H1 (cell line): ENCODE data around the gene UBE2F. TPM values are rescaled to one million over a fixed set of nuclear protein-coding genes. Genes with fewer than 3 reads are reported as not detected.

ENCODE experiments used
- CTCF ChIA-PET: fragments of 300-600 bp; sonication (Branson Sonifier 250); formaldehyde crosslinking; loops from one replicate; lab custom pipeline; 2021; ENCODE audit not compliant: partially characterized antibody; lab: Charles Lee
- POLR2A ChIA-PET: fragments of 300-600 bp; sonication (Branson Sonifier 250); formaldehyde crosslinking; loops from one replicate; lab custom pipeline; 2021; ENCODE audit warnings: inconsistent platforms; ENCODE audit not compliant: partially characterized antibody; lab: Charles Lee
- DNase-seq, 2 experiments: peaks; one replicate each; pipeline versions ENCODE4 v3.0.0 to v3.0.0-alpha.2; 2010 to 2022; ENCODE audit warnings: low spot score in 2 of 2, low read depth in 1 of 2, mixed read lengths in 1 of 2
- FAIRE-seq: peaks from 2 replicates; lab custom pipeline; 2011; peaks lifted over from hg19 to GRCh38; lab: Jason Lieb, UNC
- H2AFZ ChIP-seq: 2 replicates; pipeline ENCODE4 v1.8.1; 2012; ENCODE audit warnings: low read length, inconsistent platforms
- H2AK5ac ChIP-seq: 2 replicates; pipeline ENCODE4 v1.6.1; 2013; ENCODE audit warnings: low read depth, low read length
- H2BK120ac ChIP-seq: replicated peaks from 2 replicates; pipeline ENCODE3; 2013; ENCODE audit warnings: low read depth, low read length, inconsistent platforms
- H2BK12ac ChIP-seq: 2 replicates; pipeline ENCODE4 v1.6.1; 2013; ENCODE audit warnings: low read depth, low read length
- H2BK15ac ChIP-seq: 2 replicates; pipeline ENCODE4 v1.6.1; 2013; ENCODE audit warnings: low read length
- H2BK20ac ChIP-seq: 2 replicates; pipeline ENCODE4 v1.6.1; 2013; ENCODE audit warnings: low read length
- H2BK5ac ChIP-seq: 2 replicates; pipeline ENCODE4 v1.6.1; 2013; ENCODE audit warnings: low read depth, low read length
- H3K14ac ChIP-seq: 2 replicates; pipeline ENCODE4 v1.6.1; 2013; ENCODE audit warnings: inconsistent platforms; ENCODE audit not compliant: insufficient read length
- H3K18ac ChIP-seq: 2 replicates; pipeline ENCODE4 v1.6.1; 2013; ENCODE audit warnings: low read length; ENCODE audit errors: extremely low read depth
- H3K23ac ChIP-seq: 2 replicates; pipeline ENCODE4 v1.6.1; 2013; ENCODE audit warnings: inconsistent platforms; ENCODE audit not compliant: insufficient read length
- H3K23me2 ChIP-seq: 2 replicates; pipeline ENCODE4 v1.6.1; 2013; ENCODE audit warnings: low read depth, low read length
- H3K27ac ChIP-seq: 2 replicates; pipeline ENCODE4 v1.6.1; 2011; ENCODE audit warnings: low read depth, low read length, inconsistent platforms
- H3K27me3 ChIP-seq, 4 experiments: replicated peaks in 1 of 4; 1 replicate in 1 of 4; 2 replicates in 3 of 4; pipeline versions ENCODE4 v1.6.1 to v1.8.1; 2011 to 2013; ENCODE audit warnings: low read length in 3 of 4, mild to moderate bottlenecking in 3 of 4, inconsistent platforms in 2 of 4, mixed read lengths in 2 of 4, moderate library complexity in 1 of 4; ENCODE audit not compliant: control insufficient read depth in 3 of 4, insufficient read depth in 3 of 4; ENCODE audit errors: extremely low read depth in 1 of 4
- H3K36me3 ChIP-seq, 4 experiments: 2 replicates each; pipeline versions ENCODE4 v1.6.1 to v1.8.1; 2011 to 2013; ENCODE audit warnings: mild to moderate bottlenecking in 4 of 4, low read length in 3 of 4, moderate library complexity in 2 of 4, control low read depth in 1 of 4, inconsistent platforms in 1 of 4; ENCODE audit not compliant: insufficient read depth in 4 of 4, control insufficient read depth in 2 of 4
- H3K4ac ChIP-seq: replicated peaks from 2 replicates; pipeline ENCODE3; 2013; ENCODE audit warnings: low read length, low read depth, mixed read lengths, inconsistent platforms; ENCODE audit not compliant: insufficient read length
- H3K4me1 ChIP-seq, 4 experiments: replicated peaks in 1 of 4; 1 replicate in 1 of 4; 2 replicates in 3 of 4; pipeline versions ENCODE4 v1.6.1 to v1.8.1; 2011 to 2013; ENCODE audit warnings: low read length in 3 of 4, inconsistent platforms in 2 of 4, mixed read lengths in 1 of 4; ENCODE audit not compliant: insufficient read depth in 4 of 4, control insufficient read depth in 3 of 4
- H3K4me2 ChIP-seq, 2 experiments: 2 replicates each; pipeline versions ENCODE4 v1.6.1 to v1.8.1; 2011 to 2013; ENCODE audit warnings: low read depth in 2 of 2, low read length in 2 of 2, control low read depth in 1 of 2, inconsistent platforms in 1 of 2, mild to moderate bottlenecking in 1 of 2; ENCODE audit not compliant: insufficient read depth in 1 of 2
- H3K4me3 ChIP-seq, 4 experiments: fragments of 200-600, 300-600 bp in 1 of 4; sonication (generic), shearing (Covaris generic), sonication (Bioruptor Twin) in 1 of 4; 2 replicates each; pipeline versions ENCODE4 v1.5.1 to v1.8.1; 2011 to 2016; ENCODE audit warnings: low read length in 4 of 4, low read depth in 3 of 4, control low read depth in 2 of 4, inconsistent platforms in 2 of 4, mild to moderate bottlenecking in 2 of 4, mixed read lengths in 1 of 4, moderate library complexity in 1 of 4; ENCODE audit not compliant: insufficient read depth in 2 of 4; ENCODE audit errors: extremely low read depth in 1 of 4
- H3K56ac ChIP-seq: replicated peaks from 2 replicates; pipeline ENCODE3; 2013; ENCODE audit warnings: low read depth, mild to moderate bottlenecking, mixed read lengths, low read length, inconsistent platforms; ENCODE audit not compliant: insufficient read length
- H3K79me1 ChIP-seq: 2 replicates; pipeline ENCODE4 v1.6.1; 2013; ENCODE audit warnings: low read depth, low read length, control low read depth
- H3K79me2 ChIP-seq, 2 experiments: 2 replicates each; pipeline versions ENCODE4 v1.6.1 to v1.8.1; 2012 to 2013; ENCODE audit warnings: low read length in 2 of 2, mild to moderate bottlenecking in 2 of 2, inconsistent platforms in 1 of 2; ENCODE audit not compliant: insufficient read depth in 2 of 2, control insufficient read depth in 1 of 2
- H3K9ac ChIP-seq, 4 experiments: replicated peaks in 1 of 4; 1 replicate in 1 of 4; 2 replicates in 3 of 4; pipeline versions ENCODE4 v1.6.1 to v1.8.1; 2011 to 2013; ENCODE audit warnings: low read depth in 3 of 4, low read length in 3 of 4, control low read depth in 2 of 4, mild to moderate bottlenecking in 2 of 4, moderate library complexity in 2 of 4, inconsistent platforms in 1 of 4; ENCODE audit errors: extremely low read depth in 1 of 4
- H3K9me3 ChIP-seq, 2 experiments: 2 replicates each; pipeline versions ENCODE4 v1.6.1 to v1.8.1; 2012 to 2013; ENCODE audit warnings: mild to moderate bottlenecking in 2 of 2, moderate library complexity in 2 of 2, control low read depth in 1 of 2, inconsistent platforms in 1 of 2, low read depth in 1 of 2, low read length in 1 of 2, mixed read lengths in 1 of 2; ENCODE audit not compliant: insufficient read depth in 2 of 2
- H4K20me1 ChIP-seq, 2 experiments: replicated peaks in 1 of 2; 2 replicates each; pipeline versions ENCODE3 to v1.8.1; 2011 to 2013; ENCODE audit warnings: inconsistent platforms in 2 of 2, low read length in 2 of 2, mild to moderate bottlenecking in 1 of 2; ENCODE audit not compliant: insufficient read depth in 2 of 2, control insufficient read depth in 1 of 2
- H4K5ac ChIP-seq: 2 replicates; pipeline ENCODE4 v1.6.1; 2013; ENCODE audit warnings: low read length, low read depth, mixed read lengths, inconsistent platforms; ENCODE audit not compliant: insufficient read length
- H4K8ac ChIP-seq: 2 replicates; pipeline ENCODE4 v1.8.0; 2013; ENCODE audit warnings: mild to moderate bottlenecking, moderate library complexity, low read length, inconsistent platforms; ENCODE audit not compliant: insufficient read depth; ENCODE audit errors: extremely low read depth
- H4K91ac ChIP-seq: replicated peaks from 2 replicates; pipeline ENCODE3; 2013; ENCODE audit warnings: low read length, mixed read lengths, inconsistent platforms; ENCODE audit not compliant: insufficient read length
- CBX5 ChIP-seq: fragments of 300-800, 300-1000 bp; sonication (generic); IDR thresholded peaks from 2 replicates; pipeline ENCODE4 v1.7.1; 2016; ENCODE audit warnings: antibody characterized with exemption, low read length, low read depth
- GTF2F1 ChIP-seq: IDR thresholded peaks from 2 replicates; pipeline ENCODE4 v1.6.1; 2012; ENCODE audit warnings: low read depth, low read length, improper control_type of control experiment, borderline replicate concordance
- SIN3A ChIP-seq, 2 experiments: IDR thresholded peaks in 1 of 2; conservative IDR thresholded peaks in 1 of 2; 2 replicates each; pipeline ENCODE4 v1.6.1; 2011 to 2012; ENCODE audit warnings: low read length in 2 of 2, improper control_type of control experiment in 1 of 2, low read depth in 1 of 2, mild to moderate bottlenecking in 1 of 2
- WGBS, 2 experiments: shearing (Covaris generic) in 1 of 2; methylation state at CpG; one replicate each; pipeline versions ENCODE4 v1.1.6 to v1.1.7; 2013 to 2015; ENCODE audit warnings: low lambda C conversion rate in 2 of 2, mixed read lengths in 2 of 2, inconsistent platforms in 1 of 2, low coverage in 1 of 2, missing lambda C conversion rate in 1 of 2; ENCODE audit not compliant: insufficient replicate concordance in 2 of 2, insufficient coverage in 1 of 2, insufficient read length in 1 of 2; ENCODE audit errors: extremely low coverage in 1 of 2, missing lambda C conversion rate in 1 of 2; 5-methylcytosine and 5-hydroxymethylcytosine counted together
- polyA plus RNA-seq, 7 experiments: library from polyadenylated mRNA; depleted of rRNA in 3 of 7; stranded (reverse) in 5 of 7; unstranded in 2 of 7; fragments of >200 nt in 5 of 7; fragments of 200-250 nt in 2 of 7; gene quantifications; 1 replicate in 5 of 7; 2 replicates in 1 of 7; 4 replicates in 1 of 7; pipeline versions ENCODE4 v1.2.1 to v1.2.3, GENCODE V29; 2011 to 2013; ENCODE audit warnings: missing spikeins in 2 of 7, mixed read lengths in 2 of 7
- total RNA-seq: library from RNA; stranded (reverse); fragmentation: NEBNext Ultra II Directional; extraction: Animal tissue kit (Norgen Biotek cat#: 25700); gene quantifications from 2 replicates; pipeline ENCODE4 v1.2.1, GENCODE V29; 2021

UBE2F gene
- total and polyA plus RNA-seq, 2 of the 8 experiments (the other 6 are each of a cell fraction or from before 2014, with no cell fraction given) = 43.3 to 59.8 TPM

- H3K79me2 ChIP-seq = no peaks in the 10 kb centered on the region
- H3K9ac ChIP-seq = no peak overlapping the region
- H3K4me2 ChIP-seq = no peak overlapping the region
- CTCF ChIA-PET = no interaction called here
- no peak overlapping the region for H2BK120ac ChIP-seq
- DNase-seq = no peak
- no peaks in the 10 kb centered on the region; a peak in 1 of 4 replicates for H3K9me3 ChIP-seq
- no peak overlapping the region for H4K91ac ChIP-seq
- no peak overlapping the region for H3K23ac ChIP-seq
- WGBS, 2 experiments = 83% methylated on average over 9 of the region's 9 CpGs; no CpG with 5 or more reads in 1 of the 2 experiments
- H3K79me1 ChIP-seq = no peaks in the 10 kb centered on the region
- no peak overlapping the region for H2AFZ ChIP-seq
- peaks cover 1 to 2% of the 10 kb centered on the region in 2 experiments for H4K20me1 ChIP-seq
- FAIRE-seq = no peak
- peaks cover 0 to 9% (median 7%) of the 10 kb centered on the region in 4 experiments; a peak in 5 of 8 replicates for H3K36me3 ChIP-seq
- H3K4me3 ChIP-seq = no peak overlapping the region
- TF ChIP-seq CBX5 = no peak
- TF ChIP-seq SIN3A (conservative IDR thresholded peaks at IDR 0.05 in 1 of 2, IDR thresholded peaks at IDR 0.05 in 1 of 2; ENCODE audit: low read depth in 1 of 2, low read length in 2 of 2) = no peak
- TF ChIP-seq GTF2F1 = no peak
- H2AK5ac ChIP-seq = no peak overlapping the region
- H3K56ac ChIP-seq = no peak overlapping the region
- no peak overlapping the region for H3K18ac ChIP-seq
- H3K4me1 ChIP-seq = no peaks in the 10 kb centered on the region
- POLR2A ChIA-PET = interaction anchor here (1.7 kb wide), 1 partner anchor 17 kb away, joined by 3 read pairs; no protein-coding TSS in a partner anchor
- no peak overlapping the region for H2BK15ac ChIP-seq
- no peak overlapping the region for H3K4ac ChIP-seq
- H2BK12ac ChIP-seq = no peak overlapping the region
- H4K5ac ChIP-seq = no peak overlapping the region
- no peak overlapping the region for H4K8ac ChIP-seq
- no peak overlapping the region for H2BK20ac ChIP-seq
- H3K23me2 ChIP-seq = no peaks in the 10 kb centered on the region
- no peak overlapping the region for H2BK5ac ChIP-seq
- no peak overlapping the region for H3K14ac ChIP-seq
- H3K27me3 ChIP-seq = no peaks in the 10 kb centered on the region
- H3K27ac ChIP-seq = no peak overlapping the region
Observed at GRCh38 chr2:237996021-237996593, 29.3 kb downstream of the UBE2F start.
